Bronchial epithelial cell (primary cell): ENCODE data around the gene PPP1R15A. TPM values are rescaled to one million over a fixed set of nuclear protein-coding genes. Genes with fewer than 3 reads are reported as not detected.
"Not testable (repeated sequence)": the region's sequence is repeated elsewhere in the genome, so short reads cannot be mapped to it uniquely, and the experiment has no call there.

Experiments
- DNase-seq: peaks from one replicate; pipeline ENCODE4 v3.0.0-alpha.2; 2010; ENCODE audit warnings: low read depth
- FAIRE-seq: peaks from 2 replicates; lab custom pipeline; 2011; peaks lifted over from hg19 to GRCh38; lab: Jason Lieb, UNC
- H3K27me3 ChIP-seq: 2 replicates; pipeline ENCODE4 v1.5.1; 2011; ENCODE audit warnings: low read length; ENCODE audit not compliant: control insufficient read depth, insufficient read depth
- H3K36me3 ChIP-seq: 2 replicates; pipeline ENCODE4 v1.5.1; 2011; ENCODE audit warnings: low read length; ENCODE audit not compliant: control insufficient read depth, insufficient read depth
- H3K4me3 ChIP-seq: 2 replicates; pipeline ENCODE4 v1.5.1; 2011; ENCODE audit warnings: mild to moderate bottlenecking, low read depth, low read length, control low read depth
- total RNA-seq: library from RNA; depleted of rRNA; stranded (reverse); fragments of >200 nt; gene quantifications from 2 replicates; pipeline ENCODE4 v1.2.1, GENCODE V29; 2014
- TF ChIP-seq, protein P1 (sequence below): IDR thresholded peaks from 2 replicates; pipeline ENCODE4 v1.5.1; 2011; ENCODE audit warnings: mild to moderate bottlenecking, moderate library complexity, low read length, control low read depth, inconsistent platforms; ENCODE audit not compliant: insufficient read depth, severe bottlenecking

The PPP1R15A gene
- total RNA-seq, 1 donor from 2014 or later, result 118 TPM

DNA sequence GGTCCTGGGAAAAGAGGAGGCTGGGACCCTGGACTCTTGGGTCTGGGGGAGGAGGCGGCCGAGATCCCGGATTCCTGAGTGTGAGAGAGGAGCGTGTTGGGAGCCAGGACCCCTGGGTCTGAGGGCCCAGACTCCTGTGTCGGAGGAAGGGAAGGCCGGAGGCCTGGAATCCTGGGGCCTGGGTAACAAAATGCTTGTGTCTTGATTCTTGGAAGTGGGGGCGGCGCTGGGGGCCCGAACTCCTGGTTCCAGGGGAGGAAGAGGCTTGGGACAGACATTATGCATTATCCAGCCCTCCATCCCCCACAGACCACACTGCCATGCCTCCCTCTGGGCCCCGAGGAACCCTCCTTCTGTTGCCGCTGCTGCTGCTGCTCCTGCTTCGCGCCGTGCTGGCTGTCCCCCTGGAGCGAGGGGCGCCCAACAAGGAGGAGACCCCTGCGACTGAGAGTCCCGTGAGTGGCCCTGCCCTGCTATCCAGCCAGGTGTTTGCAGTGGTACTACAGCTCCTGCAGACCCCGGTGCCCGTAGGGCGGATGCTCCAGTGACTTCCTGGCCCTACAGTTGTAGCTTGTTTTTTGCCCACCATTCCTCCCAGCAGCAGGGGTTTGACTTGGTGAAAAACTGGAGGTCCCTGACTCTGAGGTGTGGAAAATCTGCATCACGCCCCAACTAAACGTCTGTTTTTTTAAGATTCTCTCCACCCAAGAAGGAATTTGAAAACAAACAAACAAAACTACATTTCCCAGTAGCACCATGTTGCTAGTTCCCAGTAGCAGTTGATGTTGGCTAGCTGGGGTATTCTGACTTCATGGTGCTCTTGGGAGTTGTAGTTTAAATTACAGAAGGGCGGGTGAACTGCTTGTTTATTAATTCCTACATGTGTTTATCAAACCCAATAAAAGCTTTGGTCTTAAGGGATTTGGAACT lies 28.5 kb downstream of the PPP1R15A start:
- H3K27me3 ChIP-seq, result no peaks in the 10 kb centered on the region
- TF ChIP-seq, protein P1, sequence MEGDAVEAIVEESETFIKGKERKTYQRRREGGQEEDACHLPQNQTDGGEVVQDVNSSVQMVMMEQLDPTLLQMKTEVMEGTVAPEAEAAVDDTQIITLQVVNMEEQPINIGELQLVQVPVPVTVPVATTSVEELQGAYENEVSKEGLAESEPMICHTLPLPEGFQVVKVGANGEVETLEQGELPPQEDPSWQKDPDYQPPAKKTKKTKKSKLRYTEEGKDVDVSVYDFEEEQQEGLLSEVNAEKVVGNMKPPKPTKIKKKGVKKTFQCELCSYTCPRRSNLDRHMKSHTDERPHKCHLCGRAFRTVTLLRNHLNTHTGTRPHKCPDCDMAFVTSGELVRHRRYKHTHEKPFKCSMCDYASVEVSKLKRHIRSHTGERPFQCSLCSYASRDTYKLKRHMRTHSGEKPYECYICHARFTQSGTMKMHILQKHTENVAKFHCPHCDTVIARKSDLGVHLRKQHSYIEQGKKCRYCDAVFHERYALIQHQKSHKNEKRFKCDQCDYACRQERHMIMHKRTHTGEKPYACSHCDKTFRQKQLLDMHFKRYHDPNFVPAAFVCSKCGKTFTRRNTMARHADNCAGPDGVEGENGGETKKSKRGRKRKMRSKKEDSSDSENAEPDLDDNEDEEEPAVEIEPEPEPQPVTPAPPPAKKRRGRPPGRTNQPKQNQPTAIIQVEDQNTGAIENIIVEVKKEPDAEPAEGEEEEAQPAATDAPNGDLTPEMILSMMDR, result no peak
- peak overlapping the region; percentile 55 for H3K4me3 ChIP-seq
- H3K36me3 ChIP-seq, result peaks cover 13% of the 10 kb centered on the region
- DNase-seq (peak; percentile 20), FAIRE-seq (no peak)

DNA sequence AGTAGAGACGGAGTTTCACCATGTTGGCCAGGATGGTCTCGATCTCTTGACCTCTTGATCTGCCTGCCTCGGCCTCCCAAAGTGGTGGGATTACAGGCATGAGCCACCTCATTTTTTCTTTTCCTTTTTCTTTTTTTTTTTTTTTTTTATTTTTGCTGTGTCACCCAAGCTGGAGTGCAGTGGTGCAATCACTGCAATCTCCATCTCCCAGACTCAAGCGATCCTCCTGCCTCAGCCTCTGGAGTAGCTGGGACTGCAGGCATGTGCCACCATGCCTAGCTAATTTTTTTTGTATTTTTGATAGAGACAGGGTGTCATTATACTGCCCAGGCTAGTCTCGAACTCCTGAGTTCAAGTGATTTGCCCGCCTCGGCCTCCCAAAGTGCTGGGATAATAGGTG lies 30.1 kb downstream of the PPP1R15A start:
- H3K4me3 ChIP-seq, H3K27me3 ChIP-seq, FAIRE-seq, DNase-seq: not testable (repeated sequence)
- peaks cover 13% of the 10 kb centered on the region for H3K36me3 ChIP-seq

DNA sequence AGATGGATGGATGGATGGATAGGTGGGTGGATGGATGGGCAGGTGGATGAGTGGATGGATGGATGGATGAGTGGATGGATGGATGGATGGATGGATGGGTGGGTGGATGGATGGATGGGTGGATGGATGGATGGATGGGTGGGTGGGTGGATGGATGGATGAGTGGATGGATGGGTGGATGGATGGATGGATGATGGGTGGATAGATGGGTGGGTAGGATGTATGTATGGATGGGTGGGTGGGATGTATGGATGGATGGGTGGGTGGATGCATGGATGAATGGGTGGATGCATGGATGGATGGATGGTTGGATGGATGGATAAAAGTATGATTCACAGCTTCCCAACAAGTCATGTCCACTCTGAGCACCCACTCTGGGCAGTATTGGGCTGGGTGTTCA lies 31.6 kb downstream of the PPP1R15A start:
- FAIRE-seq, DNase-seq: not testable (repeated sequence)

DNA sequence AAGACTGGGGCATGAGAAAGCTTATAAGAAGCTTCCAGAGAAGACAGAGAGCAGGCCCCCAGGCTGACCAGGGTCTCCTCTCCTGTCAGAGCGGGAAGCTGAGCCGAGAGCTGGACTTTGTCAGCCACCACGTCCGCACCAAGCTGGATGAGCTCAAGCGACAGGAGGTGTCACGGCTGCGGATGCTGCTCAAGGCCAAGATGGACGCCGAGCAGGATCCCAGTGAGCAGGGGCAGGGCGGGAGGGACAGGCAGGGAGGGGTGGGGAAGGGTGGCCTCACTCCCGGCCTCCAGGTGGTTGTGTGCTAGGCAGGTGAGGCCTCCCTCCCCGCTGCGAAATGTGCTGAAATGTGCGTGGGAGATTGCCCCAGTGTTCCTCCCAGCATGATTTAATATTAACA lies 33.4 kb downstream of the PPP1R15A start:
- Histone ChIP-seq H3K4me3 (no peak overlapping the region), H3K27me3 (no peaks in the 10 kb centered on the region), H3K36me3 (peaks cover 17% of the 10 kb centered on the region)
- FAIRE-seq, result no peak
- DNase-seq, result no peak
- TF ChIP-seq, protein P1, result no peak

More for the DNA sequence above, 31.6 kb downstream of the PPP1R15A start:
- H3K4me3 ChIP-seq, H3K27me3 ChIP-seq: not testable (repeated sequence)
- H3K36me3 ChIP-seq, result peaks cover 16% of the 10 kb centered on the region

DNA sequence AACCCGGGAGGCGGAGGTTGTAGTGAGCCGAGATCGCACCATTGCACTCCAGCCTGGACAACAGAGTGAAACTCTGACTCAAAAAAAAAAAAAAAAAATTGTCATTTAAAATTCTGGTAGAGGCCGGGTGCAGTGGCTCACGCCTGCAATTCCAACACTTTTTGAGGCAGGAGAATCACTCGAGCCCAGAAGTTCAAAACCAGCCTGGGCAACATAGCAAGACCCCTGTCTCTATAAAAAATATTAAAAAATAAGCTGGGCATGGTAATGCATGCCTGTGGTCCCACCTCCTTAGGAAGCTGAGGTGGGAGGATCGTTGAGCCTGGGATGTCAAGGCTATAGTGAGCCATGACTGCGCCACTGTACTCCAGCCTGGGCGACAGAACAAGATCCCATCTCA lies 34.1 kb downstream of the PPP1R15A start:
- DNase-seq, result no peak
- no peak for FAIRE-seq
- Histone ChIP-seq H3K4me3 (no peak overlapping the region), H3K36me3 (peaks cover 20% of the 10 kb centered on the region), H3K27me3 (no peaks in the 10 kb centered on the region)
- TF ChIP-seq, protein P1, result no peak

DNA sequence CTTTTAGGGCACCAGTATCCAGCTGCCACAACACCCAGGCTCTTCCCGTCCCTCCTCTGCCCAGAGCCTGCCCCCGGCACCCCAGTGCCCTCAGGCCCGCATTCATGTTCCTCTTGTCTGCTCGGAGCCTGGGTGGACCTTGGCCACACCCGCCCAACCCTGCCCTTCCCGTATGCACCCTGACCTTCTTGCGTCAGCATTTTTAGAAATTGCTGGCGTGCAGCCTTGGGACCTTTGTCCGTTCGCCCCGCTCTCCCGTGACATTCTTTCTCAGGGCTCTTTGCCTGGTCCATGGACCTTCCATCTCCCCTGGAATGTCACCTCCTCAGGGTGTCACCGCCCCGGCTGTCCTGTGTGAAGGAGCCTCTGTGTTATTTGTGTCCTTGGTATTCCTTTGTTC lies 35.5 kb downstream of the PPP1R15A start:
- FAIRE-seq (no peak), DNase-seq (no peak)
- H3K36me3 ChIP-seq, result peaks cover 16% of the 10 kb centered on the region
- TF ChIP-seq, protein P1, result no peak
- no peaks in the 10 kb centered on the region for H3K27me3 ChIP-seq
- no peak overlapping the region for H3K4me3 ChIP-seq

DNA sequence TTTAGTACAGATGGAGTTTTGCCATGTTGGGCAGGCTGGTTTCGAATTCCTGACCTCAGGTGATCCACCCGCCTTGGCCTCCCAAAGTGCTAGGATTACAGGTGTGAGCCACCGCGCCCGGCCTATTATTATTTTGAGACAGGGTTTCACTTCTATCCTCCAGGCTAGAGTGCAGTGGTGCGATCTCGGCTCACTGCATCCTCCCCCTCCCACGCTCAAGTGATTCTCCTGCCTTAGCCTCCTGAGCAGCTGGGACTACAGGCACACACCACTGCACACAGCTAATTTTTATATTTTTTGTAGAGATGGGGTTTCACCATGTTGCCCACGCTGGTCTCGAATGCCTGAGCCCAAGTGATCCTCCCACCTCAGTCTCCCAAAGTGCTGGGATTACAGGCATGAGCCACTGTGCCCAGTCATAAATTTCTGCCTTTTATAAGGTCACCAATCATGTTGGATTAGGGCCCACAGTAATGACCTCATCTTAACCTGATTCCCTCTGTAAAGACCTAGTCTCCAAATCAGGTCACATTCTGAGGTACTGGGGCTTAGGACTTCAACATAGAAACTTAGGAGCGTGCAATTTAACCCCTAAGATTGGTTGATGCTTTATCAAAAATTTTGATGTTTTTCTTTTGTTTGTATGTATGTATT lies 37.3 kb downstream of the PPP1R15A start:
- FAIRE-seq, H3K27me3 ChIP-seq, H3K4me3 ChIP-seq, DNase-seq: not testable (repeated sequence)
- H3K36me3 ChIP-seq, result peaks cover 30% of the 10 kb centered on the region
